GM19467 (cell line): Measurements from ENCODE around the gene CEMIP.

Experiments used
- ATAC-seq: cut with Tn5 transposase; IDR thresholded peaks from one replicate; pipeline ENCODE4 v1.9.1; 2021; ENCODE audit warnings: mild to moderate bottlenecking, moderate library complexity; ENCODE audit not compliant: unreplicated experiment

Gene CEMIP

GRCh38 chr15:80783260-80783659, 4.1 kb downstream of the CEMIP start:
- ATAC-seq, result no peak

GRCh38 chr15:80785335-80785734, 6.2 kb downstream of the CEMIP start:
- ATAC-seq, result no peak

GRCh38 chr15:80785811-80786354, 6.7 kb downstream of the CEMIP start:
- no peak for ATAC-seq

- ATAC-seq, result no peak
These were observed 8.1 kb downstream of the CEMIP start for GRCh38 chr15:80787316-80787715.

- no peak for ATAC-seq
These were observed 9.4 kb downstream of the CEMIP start for GRCh38 chr15:80788536-80788935.

GRCh38 chr15:80789296-80789695, 10.1 kb downstream of the CEMIP start:
- ATAC-seq, result no peak

- no peak for ATAC-seq
These were observed 10.6 kb downstream of the CEMIP start for GRCh38 chr15:80789796-80790195.

GRCh38 chr15:80790236-80790635, 11.1 kb downstream of the CEMIP start:
- ATAC-seq, result no peak

- no peak for ATAC-seq
These were observed 11.8 kb downstream of the CEMIP start for GRCh38 chr15:80791004-80791403.

- no peak for ATAC-seq
These were observed 17.2 kb downstream of the CEMIP start for GRCh38 chr15:80796407-80796806.

GRCh38 chr15:80798911-80799310, 19.7 kb downstream of the CEMIP start:
- ATAC-seq, result no peak

- no peak for ATAC-seq
These were observed 20.9 kb downstream of the CEMIP start for GRCh38 chr15:80800067-80800466.

GRCh38 chr15:80801891-80802680, 22.9 kb downstream of the CEMIP start:
- no peak for ATAC-seq

- no peak for ATAC-seq
These were observed 24.7 kb downstream of the CEMIP start for GRCh38 chr15:80803580-80804525.

- no peak for ATAC-seq
These were observed 25.9 kb downstream of the CEMIP start for GRCh38 chr15:80804970-80805495.

GRCh38 chr15:80811781-80812315, 32.7 kb downstream of the CEMIP start:
- ATAC-seq, result no peak

GRCh38 chr15:80815106-80815505, 35.9 kb downstream of the CEMIP start:
- no peak for ATAC-seq

- ATAC-seq, result no peak
These were observed 37.0 kb downstream of the CEMIP start for GRCh38 chr15:80816049-80816653.

- ATAC-seq, result no peak
These were observed 37.8 kb downstream of the CEMIP start for GRCh38 chr15:80816936-80817335.

GRCh38 chr15:80817901-80818300, 38.7 kb downstream of the CEMIP start:
- ATAC-seq, result no peak

- ATAC-seq, result no peak
These were observed 39.8 kb downstream of the CEMIP start for GRCh38 chr15:80819001-80819400.
